NCI-H510A (cell line): Measurements from ENCODE around the gene ITPR2.
"Not testable (repeated sequence)": the region's sequence is repeated elsewhere in the genome, so short reads cannot be mapped to it uniquely, and the experiment has no call there.

ENCODE experiments used
- DNase-seq: peaks from one replicate; lab custom pipeline; 2025; lab: John Stamatoyannopoulos, UW

The ITPR2 gene

DNA sequence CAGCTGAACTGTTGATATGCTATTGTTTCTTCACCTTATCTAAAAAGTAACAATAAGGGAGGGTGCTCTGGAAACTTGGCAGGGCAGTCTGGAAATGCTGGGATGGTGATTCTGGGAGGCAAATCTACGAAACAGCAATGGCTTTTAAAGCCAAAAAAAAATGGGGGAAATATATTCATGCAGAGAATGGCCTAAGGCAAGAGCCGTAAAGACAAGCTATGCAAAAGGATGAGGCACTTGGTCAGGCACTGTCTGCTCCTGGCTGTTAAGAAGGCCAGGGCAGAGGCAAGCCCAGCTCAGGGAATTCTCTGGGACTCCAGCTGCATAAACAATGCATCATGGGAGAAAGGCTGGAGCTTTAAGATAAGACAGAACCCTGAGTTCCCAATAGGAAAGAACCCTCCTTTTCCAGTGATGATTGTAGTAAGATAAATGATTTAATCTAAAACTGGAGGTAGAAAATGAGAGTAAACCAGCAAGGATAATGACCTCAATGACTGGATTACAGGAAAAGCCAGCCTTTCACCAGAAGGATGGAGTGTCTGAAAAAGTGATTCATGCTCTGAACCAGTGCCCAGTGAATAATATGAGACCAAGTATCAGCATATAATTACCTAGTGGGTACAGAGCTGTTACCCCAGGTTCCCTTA, 46.0 kb downstream of the ITPR2 start:
- no peak for DNase-seq

DNA sequence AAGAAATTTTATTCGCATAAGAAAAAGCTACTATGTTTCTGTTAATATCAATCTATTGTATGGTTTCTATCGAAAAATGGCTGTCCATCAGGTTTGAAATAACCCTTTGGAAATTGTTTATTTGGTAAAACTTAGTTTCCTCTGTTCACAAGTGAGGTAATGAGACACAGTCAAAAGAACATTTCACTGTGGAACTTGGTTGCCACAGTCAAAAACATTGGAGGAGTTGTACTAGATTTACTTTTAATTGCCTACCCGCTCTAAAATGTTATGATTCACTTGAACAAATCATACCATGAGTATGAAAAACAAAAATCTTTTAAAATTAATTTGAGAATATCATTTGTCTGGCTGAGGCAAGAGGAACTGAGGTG, 46.5 kb downstream of the ITPR2 start:
- no peak for DNase-seq

DNA sequence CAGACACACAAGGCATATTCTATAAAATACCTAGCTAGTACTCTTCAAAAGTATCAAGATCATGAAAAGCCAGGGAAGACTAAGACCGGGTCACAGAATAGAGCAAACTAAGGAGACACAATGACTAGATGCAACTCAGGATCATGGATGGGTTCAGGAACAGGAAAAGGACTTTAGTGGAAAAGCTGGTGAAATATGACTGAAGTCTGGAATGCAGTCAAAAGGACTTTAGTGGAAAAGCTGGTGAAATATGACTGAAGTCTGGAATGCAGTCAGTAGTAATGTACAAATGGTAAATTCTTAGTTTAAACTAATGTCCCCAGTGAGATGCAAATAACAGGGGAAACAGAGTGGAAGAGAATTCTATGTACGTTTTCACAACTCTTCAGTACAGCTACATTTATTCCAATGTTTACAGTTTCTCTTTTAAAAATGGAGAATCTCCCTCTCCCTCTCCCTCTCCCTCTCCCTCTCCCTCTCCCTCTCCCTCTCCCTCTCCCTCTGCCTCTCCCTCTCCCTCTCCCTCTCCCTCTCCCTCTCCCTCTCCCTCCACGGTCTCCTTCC, 49.1 kb downstream of the ITPR2 start:
- not testable (repeated sequence) for DNase-seq

DNA sequence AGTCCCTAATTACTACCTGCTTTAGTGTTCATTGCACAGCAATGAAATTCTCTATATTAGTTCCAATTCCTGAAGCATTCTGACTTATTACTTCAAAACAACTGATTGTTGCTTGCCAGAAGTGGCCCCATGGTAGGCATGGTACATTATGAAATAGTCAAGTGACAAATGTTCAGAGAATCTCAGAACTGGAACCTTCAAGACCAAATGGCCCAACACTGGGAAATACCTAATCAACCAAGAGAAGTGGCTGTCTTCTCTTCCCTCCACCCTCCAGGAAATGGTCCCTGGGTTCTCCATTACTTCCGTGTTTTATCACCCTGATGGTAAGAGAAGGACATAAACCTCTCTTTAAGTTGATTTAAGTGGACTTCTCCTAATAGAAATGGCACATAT, 49.9 kb downstream of the ITPR2 start:
- DNase-seq: no peak

DNA sequence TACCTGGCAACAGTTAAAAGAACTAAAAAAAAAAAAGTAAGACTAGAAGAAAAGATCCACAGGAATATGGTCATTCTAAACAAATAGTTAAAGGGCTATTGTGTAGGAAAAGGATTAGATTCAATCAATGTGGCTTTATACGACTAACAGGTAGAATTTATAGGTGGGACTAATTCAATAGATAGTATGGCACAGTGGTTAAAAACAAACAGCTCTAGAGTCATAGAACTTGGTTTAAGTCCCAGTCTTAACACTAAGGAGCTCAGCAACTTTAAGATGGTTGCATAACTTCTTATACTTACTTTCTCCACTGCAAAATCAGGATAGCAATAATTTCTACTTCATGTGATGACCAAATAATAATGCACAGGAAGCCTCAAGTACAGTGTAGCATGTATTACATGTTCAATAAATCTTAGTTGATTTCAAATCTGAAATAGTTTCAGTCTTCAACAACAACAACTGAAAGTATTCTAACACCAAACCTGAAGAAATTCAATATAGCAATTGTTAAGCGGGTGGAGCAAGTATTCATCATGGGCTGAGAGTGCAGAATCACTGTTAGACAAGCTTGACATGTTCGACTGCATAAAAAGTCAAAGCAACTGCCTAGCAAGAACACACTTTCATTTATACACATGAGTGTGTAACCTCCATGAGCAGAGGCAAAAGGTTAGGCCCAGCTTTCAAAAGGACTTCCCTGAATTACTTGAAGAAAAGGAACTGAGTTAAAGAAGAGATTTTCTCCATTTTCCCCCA, 50.4 kb downstream of the ITPR2 start:
- no peak for DNase-seq

DNA sequence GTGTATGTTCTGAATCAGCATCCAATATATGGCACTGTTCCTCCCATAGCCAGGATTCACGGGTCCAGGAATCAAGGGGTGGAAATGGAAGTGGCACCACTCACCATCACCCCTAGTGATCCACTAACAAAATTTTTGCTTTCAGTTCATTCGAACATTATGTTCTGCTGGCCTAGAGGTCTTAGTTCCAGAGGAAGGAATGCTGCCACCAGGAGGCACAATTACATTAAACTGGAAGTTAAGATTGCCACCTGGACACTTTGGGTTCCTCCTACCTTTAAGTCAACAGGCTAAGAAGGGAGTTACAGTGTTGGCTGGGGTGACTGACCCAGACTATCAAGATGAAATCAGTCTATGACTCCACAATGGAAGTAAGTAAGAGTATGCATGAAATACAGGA, 52.3 kb downstream of the ITPR2 start:
- DNase-seq: not testable (repeated sequence)

DNA sequence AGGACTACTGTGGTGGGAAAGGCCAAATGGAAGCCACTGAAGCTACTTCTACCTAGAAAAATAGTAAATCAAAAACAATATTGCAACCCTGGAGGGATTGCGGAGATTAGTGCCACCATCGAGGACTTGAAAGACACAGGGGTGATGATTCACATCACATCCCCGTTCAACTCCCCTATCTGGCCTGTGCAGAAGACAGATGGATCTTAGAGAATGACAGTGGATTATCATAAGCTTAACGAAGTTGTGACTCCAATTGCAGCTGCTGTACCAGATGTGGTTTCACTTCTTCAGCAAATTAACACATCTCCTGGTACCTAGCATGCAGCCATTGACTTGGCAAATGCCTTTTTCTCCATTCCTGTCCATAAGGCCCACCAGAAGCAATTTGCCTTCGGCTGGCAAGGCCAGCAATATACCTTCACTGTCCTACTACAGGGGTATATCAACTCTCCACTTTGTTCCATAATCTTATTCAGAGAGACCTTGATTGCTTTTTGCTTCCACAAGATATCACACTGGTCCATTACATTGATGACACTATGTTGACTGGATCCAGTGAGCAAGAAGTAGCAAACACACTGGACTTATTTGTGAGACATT, 54.7 kb downstream of the ITPR2 start:
- DNase-seq: not testable (repeated sequence)

DNA sequence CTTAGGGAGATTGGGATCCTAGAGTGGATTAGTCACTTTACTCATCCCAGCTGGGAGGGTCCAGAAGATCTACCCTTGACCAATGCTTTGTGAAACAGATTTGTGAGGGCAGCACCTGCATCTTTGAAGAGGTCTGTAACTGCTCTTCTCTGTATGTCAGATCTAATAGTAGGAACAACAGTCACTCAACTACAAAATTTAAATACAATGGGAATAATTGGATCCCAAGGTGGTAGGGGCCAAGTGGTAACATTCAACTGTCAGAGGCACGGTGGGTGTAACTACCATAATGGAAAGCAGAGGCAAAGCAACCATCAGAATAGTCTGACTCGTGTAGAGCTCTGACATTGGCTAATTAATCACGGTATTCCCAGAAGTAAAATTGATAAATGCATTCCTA, 55.8 kb downstream of the ITPR2 start:
- no peak for DNase-seq

DNA sequence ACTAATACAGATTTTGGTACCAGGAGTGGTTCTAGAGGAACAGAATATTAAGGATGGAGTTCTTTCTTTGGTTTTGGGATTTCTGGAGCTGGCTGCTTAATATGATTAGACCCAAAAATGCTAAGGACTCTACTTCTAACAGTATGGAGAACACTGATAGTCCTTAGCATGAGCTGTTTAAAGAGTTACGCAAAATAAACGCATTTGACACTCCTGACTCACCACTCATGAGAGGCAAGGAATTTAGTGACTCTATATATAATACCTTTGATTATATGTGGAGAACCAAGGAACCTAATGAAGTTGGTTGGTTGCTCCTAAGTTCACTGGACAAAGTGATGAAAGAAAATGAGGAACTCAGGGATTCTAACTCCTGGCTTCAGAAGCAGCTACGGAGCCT, 57.0 kb downstream of the ITPR2 start:
- not testable (repeated sequence) for DNase-seq

DNA sequence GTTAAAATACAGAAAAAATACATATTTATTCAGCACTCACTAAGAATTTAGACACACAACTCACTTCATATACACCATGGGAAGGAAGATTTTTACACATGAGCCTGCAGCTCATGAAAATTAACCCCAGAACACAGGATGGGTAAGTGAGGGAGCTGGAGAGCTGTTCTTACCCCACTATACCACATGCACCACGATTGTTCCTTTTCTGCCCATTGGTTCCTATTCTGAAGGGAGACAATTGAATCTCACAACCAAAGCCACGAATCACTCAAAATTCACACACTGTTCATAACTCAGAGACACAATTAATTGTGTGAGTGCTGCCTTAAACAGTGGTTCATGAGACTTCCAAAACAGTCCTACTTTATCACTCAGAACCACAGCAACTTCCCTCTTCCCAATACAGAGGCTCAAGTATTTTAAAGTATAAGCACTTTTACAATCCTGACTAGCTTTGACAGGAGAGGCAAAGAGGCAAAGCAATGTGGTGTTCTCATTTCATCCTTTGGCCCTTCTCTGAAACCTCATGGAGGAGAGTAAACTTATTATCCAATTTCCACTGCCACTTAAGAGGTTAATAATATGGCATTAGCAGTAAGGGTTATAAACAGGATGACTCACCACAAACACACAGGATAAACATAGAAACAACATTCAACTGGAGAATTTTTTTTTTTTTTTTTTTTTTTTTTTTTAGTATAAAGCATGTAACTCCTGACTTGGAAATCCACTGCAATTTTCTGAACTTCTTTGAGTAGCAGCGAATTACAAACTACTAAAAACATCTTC, 59.5 kb downstream of the ITPR2 start:
- no peak for DNase-seq

DNA sequence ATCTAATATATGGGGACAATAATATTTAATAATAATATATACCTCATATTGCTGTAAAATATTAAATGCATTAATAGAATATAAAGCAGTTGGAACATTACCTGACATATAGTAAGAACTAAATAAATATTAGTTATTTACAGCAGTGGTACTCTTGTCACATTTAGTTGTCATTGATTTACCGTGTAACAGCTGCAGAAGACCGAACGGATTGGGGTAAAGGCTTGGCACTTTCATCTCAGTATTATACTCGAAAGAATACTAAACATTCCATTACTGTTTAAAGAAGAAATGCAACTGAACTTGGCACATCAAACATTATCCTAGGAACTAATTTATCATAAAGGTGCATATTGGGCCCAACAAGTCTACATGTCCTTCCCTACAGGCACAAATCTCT, 61.1 kb downstream of the ITPR2 start:
- no peak for DNase-seq

DNA sequence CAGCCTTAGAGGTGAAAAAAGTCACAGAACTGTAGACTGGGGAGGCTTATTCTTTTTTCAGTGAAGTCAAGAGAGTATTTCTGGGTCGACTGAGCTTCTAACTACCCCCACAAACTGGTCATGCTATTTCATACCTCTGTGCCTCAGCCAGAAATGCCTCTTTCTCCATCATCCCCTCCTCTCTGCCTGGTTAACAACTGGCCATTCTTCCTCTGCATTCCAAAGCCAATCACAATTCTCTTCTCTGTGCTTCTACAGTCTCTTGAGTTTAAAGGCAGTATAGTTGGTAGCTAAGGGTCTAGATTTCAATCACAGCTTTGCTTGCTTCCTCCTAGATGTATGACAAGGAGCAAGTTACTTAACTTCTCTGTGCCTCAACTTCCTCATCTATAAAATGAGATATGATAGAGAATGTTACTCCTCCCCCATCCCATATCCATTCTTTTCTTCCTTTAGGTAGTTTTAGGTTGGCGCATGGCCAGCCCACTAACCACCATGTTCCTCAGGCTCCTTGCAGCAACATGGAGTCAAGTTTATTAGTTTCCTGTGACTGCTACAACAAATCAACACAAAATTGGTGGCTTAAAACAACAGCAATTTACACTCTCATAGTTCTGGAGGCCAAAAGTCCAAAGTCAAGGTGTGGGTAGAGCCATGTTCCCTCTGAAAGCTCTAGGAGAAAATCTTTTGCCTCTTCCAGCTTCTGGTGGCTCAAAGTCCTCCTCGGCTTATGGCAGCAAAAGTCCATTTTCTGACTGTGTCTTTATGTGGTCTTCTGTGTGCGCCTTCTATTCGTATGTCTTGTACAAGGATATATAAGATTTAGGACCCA, 62.5 kb downstream of the ITPR2 start:
- no peak for DNase-seq

DNA sequence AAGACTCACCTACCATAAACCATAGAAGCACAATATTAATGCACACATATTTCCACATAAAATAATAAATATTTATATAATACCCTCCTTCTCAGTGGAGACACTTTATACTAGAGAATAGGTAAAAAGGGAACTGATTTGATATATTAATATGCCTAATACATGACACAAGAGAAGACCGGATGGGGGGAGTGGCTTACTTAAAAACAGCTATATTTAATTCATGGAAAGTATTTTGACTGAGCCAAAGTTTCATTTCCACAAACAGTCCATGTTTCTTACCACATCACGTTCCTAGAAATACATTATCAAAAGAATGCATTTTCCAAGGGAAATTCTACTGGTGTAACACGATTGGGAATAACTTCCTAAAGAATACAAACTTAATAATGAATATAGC, 63.4 kb downstream of the ITPR2 start:
- no peak for DNase-seq

DNA sequence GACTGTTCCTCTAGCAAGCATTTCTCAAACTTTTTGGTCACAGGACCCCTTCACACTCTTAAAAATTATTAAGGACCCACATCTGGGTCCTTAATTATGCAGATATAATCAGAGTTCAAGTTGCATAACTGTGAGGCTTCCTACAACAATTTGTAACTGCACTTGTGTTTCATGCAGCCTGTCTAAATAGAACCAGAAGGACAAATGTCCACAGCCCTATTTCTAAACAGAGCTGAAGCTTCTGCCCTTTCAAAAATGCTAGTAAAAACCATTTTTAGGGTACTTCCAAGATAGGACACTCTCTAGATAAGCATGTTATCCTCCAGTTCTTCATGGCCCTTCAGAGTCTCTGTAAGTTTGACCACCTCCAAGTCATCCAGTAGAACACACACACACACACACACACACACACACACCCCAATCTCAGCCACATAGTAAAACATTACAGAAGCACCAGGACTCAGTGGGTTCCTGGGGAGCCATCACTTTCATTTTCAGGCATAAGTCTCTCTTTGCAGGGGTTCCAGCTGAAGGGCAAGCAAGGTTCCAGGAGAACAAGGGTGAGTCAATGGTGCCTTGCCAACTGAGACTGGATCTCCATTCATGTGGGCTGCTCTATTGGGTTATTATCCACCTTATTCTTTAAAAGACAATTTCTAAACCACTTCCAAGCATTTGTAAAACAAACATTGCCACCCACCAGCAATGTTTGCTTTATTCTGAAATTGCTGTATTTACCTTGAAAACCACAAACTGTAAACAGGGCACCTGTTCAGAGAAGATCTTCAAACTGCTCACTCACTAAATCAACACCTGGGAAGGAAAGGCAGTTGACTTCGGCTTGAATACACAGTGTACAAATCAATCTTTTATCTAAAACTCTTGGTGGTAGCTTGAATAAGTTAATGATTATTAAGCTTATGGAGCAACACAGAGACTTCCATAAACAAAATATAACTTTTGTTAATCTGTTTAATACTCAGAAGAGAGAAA, 64.1 kb downstream of the ITPR2 start:
- DNase-seq: peak; percentile 35

DNA sequence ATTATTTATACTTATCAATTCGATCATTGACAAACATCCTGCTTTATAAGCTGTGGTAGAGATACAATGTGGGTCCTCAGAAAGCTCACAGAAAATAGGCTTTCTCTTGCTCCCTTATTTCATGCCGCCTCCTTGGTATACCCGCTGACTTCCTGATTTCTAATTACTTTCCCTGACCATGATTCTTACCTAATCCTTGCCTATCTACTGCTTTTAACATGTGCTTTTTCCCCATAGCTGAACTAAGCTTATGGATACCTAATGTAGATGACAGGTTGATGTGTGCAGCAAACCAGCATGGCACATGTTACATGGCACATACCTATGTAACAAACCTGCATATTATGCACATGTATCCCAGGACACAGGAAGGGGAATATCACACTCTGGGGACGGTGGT, 65.1 kb downstream of the ITPR2 start:
- DNase-seq: no peak

DNA sequence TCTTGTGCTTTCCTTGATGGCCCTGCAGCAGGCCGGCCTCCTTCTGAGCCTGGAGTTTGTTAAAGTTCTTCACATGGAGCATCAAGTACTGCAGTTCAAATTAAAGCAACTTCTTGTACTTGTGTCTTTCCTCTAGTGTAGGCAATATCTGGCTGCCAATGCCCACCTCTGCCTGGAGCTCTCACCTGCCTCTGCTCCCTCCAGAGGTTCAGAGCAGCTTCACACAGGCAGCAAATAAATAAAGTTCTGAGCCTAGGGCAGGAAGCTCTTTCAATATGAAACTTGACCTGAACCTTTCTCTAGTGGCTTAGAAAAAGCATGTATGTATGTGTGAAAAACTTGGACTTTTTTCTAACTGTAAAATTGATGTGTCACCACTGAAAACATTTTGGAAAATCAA, 65.9 kb downstream of the ITPR2 start:
- peak; percentile 44 for DNase-seq

DNA sequence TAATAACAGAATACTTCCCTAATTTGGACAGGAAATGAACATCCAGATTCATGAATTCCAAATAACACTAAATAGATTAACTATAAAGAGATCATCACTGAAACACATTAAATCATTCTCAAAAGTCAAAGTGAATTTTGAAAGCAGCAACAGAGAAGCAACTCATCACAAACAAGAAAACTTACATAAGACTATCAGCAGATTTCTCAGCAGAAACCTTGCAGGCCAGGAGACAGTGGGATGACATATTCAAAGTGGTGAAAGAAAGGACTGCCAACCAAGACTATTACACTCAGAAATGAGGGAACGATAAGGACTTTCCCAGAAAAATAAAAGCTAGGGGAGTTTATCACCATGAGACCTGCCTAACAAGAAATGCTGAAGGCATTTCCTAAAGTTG, 70.8 kb downstream of the ITPR2 start:
- DNase-seq: no peak

DNA sequence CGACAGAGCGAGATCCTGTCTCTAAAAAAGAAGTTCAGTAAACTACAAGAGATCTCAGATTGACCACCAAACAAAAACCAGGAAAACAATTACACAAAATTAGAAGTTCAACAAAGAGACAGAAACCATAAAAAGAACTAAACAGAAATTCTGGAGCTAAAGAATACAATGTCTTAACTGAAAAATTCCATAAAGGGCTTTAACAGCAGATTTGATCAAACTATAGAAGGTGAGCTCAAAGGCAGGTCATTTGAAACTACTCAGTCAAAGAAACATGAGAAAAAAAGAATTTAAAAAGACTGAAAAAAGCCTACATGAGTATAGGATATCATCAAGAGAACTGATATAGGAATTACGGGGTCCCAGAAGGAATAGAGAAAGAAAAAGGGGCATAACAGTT, 71.2 kb downstream of the ITPR2 start:
- no peak for DNase-seq

DNA sequence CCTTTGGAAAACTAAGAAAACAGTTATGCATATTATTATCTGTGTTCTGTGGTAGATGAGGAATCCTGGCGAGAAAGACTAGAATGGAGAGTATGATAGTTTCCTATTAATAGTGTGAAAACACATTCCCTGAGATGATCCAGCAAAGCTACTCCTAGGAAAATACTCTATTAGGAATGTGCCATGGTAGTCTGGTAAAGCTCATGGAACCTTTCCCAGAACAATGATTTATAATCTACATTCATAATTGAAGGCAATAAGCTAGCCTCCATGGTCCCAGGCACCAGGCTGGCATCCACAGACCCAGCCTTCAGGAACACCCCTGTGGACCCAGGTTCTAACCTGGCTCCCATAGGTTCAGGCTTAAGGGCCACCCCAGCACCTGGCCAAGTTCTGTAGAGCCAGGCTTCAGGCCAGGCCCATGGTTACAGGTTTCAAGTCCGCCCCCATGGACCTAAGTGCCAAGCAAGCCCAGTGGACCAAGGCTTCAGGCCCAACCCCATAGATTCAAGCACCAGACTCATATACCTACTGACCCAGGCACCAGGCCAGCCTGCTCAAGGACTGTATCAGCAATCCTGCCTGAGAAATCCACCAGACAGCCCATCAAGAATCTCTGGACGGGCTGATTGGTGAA, 72.2 kb downstream of the ITPR2 start:
- no peak for DNase-seq

DNA sequence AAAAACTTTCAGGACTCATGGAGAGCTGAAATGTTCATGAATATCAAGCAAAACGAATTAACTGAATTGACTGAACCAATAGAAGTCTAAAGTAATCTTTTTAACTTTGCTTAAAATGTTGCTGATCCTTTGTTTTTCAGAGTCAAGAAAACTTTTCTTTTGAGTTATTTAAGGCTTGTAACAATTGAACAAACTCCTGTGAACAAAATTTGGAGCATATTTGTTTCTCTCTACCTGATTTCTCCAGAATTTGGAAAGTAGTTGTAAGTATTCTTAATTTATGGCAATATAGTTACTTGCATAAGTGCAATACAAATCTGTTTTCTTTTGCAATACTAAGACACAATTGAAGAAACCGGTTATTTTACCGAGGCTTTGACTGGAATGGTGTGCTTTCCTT, 77.6 kb downstream of the ITPR2 start:
- not testable (repeated sequence) for DNase-seq
